ENCODE data around the gene GALNT17.

Gene GALNT17

GRCh38 chr7:71414490-71414889 lies 282.5 kb downstream of the GALNT17 start:
- TF ChIP-seq CTCF (IDR thresholded peaks at IDR 0.05; ENCODE audit: control insufficient read depth, insufficient read depth, low read depth, low read length, missing control alignments), result no peak
- H3K4me3 ChIP-seq (ENCODE audit: control insufficient read depth, low read depth, low read length), result no peak overlapping the region
- DNase-seq (ENCODE audit: low read depth), result no peak

DNA sequence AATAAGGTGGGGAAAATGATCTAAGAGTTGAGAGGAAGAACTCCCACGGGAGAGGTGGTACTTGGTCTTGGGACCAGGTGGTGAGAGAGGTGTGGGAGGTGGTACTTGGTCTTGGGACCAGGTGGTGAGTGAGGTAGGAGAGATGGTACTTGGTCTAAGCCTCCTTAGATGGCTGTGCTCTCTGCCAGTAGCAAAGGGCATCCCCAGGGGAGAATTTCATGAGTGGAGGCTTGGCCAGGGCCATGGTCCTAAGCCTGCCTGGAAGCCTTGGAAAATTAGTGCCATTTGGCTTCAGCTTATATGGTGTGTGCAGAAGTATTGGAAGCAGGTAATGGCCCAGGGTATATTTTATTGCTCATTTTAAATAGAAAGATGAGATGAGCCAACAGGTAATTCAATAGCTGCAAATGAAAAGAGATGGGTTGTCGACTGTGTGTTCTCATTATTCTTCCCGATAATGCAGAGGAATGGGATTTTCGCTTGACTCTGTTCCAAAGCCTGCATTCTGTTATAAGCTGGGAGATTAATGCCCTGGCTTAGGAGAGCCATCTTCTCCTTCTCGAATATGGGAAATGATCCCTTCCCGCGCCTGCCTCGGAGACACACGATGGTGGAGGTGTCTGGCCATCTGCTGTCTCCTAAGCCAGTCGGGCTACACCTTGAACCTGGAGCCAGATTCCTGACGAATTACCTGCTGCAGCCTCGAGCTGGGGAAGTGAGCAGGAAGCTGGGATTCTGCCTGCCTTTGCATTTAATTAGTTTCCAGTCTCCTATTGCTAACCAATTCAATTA lies 287.8 kb downstream of the GALNT17 start:
- DNase-seq (ENCODE audit: low read depth), result no peak

DNA sequence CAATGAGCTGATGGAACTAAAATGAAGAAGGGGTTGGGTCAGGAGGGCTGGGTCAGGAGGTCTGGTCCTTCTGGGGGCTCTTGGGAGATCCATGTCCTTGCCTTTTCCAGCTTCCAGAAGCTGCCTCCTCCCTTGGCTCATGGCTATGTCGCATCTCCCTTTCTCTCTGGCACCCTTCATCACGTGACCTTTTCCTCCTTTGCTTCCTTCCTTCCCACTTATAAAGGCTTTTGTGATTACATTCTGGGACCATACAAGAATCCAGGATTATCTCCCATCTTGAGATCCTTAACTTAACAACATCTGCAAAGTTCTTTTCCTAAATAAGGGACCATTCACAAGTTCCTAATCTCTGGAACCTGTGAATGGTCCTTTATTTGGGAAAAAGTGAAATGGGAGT lies 290.2 kb downstream of the GALNT17 start:
- no peak for TF ChIP-seq CTCF (IDR thresholded peaks at IDR 0.05; ENCODE audit: control insufficient read depth, insufficient read depth, low read depth, low read length, missing control alignments)
- no peak overlapping the region for H3K4me3 ChIP-seq (ENCODE audit: control insufficient read depth, low read depth, low read length)
- DNase-seq (ENCODE audit: low read depth), result no peak

More for the DNA sequence above, 287.8 kb downstream of the GALNT17 start:
- TF ChIP-seq CTCF (IDR thresholded peaks at IDR 0.05; ENCODE audit: control insufficient read depth, insufficient read depth, low read depth, low read length, missing control alignments), result no peak
- H3K4me3 ChIP-seq (ENCODE audit: control insufficient read depth, low read depth, low read length), result no peak overlapping the region

DNA sequence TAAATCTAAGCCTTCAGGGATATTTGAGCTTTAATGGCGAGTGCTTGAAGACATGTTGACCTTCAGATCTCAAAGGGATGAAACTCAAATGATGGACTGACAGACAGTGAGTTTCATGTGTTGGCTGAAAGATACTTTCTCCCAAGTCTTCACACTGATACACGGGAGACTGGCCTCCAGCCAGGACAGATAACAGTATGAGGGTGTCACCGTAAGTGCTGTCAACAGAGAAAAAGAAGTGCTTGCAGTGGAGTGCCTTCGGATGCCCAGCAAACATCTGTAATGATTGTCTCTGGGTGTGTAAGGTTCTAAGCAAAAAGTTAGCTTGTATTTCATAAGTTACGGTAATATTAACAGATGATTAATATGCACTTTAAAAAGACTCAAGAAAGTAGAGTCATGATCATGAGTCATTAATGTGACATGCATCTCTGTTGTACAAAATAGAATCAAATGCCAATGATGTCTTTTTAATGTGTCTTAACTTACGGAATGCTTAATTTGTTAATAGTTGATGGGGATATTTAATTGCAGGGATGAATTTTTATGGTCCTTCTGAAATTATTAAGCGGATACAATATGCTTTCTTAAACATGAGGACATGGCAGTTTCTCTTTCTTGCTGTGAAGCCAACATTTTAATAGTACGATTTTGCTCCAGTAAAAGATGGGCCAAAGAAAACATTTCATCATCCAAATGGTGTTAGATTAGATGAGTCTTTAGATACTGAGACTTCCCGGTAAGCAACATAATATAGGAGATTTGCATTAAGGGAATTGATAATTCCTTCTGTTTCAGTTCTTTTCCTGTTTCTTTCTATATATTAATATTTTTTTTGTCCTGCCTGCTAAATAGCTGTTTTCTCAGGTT lies 292.5 kb downstream of the GALNT17 start:
- H3K4me3 ChIP-seq (ENCODE audit: control insufficient read depth, low read depth, low read length), result no peak overlapping the region
- no peak for DNase-seq (ENCODE audit: low read depth)

GRCh38 chr7:71429083-71429482 lies 297.1 kb downstream of the GALNT17 start:
- DNase-seq (ENCODE audit: low read depth), result no peak
- no peak overlapping the region for H3K4me3 ChIP-seq (ENCODE audit: control insufficient read depth, low read depth, low read length)
- TF ChIP-seq CTCF (IDR thresholded peaks at IDR 0.05; ENCODE audit: control insufficient read depth, insufficient read depth, low read depth, low read length, missing control alignments), result no peak

More for the DNA sequence above, 292.5 kb downstream of the GALNT17 start:
- no peak for TF ChIP-seq CTCF (IDR thresholded peaks at IDR 0.05; ENCODE audit: control insufficient read depth, insufficient read depth, low read depth, low read length, missing control alignments)

DNA sequence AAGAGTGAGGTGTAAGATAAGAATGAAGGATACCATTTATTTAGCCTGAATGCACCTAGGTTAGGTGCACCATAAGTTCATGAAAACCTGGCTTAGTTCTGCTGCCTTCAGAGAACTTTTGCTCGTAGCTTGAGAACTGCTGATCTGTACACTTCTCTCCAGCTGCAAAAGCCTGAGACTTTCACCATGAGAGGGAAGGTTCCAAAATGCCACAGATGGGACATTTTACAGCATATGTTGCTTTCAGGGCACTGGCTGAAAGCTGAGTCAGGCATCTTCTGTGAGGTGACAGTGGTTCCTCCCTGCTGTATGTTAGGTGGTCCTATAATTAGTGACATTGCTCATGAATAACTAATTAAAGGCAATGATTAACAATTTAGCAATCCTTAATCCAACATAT lies 298.3 kb downstream of the GALNT17 start:
- no peak for DNase-seq (ENCODE audit: low read depth)
- no peak for TF ChIP-seq CTCF (IDR thresholded peaks at IDR 0.05; ENCODE audit: control insufficient read depth, insufficient read depth, low read depth, low read length, missing control alignments)
- H3K4me3 ChIP-seq (ENCODE audit: control insufficient read depth, low read depth, low read length), result no peak overlapping the region
